GM12878 (cell line): ENCODE results near the gene MTF2. TPM values are rescaled to one million over a fixed set of nuclear protein-coding genes. Genes with fewer than 3 reads are reported as not detected.

Source experiments
- ATAC-seq: fragments of 200-7000 bp; cut with Tn5 transposase; 3 replicates; pipeline ENCODE4 v1.9.1; 2020; ENCODE audit warnings: mild to moderate bottlenecking, moderate library complexity
- BruUV-seq: library from RNA; stranded (reverse); fragments of 400-500 nt; replicated peaks from 2 replicates; lab custom pipeline; 2021; lab: Mats Ljungman, UMichigan
- CTCF ChIA-PET: fragments of 300-600 bp; sonication (Branson Sonifier 250); formaldehyde crosslinking; extraction: SDS; loops from one replicate; lab custom pipeline; 2021; ENCODE audit warnings: inconsistent platforms; lab: Yijun Ruan, JAX
- POLR2A ChIA-PET: fragments of 350-600 bp; formaldehyde crosslinking; extraction: SDS; loops from one replicate; lab custom pipeline; 2021; ENCODE audit warnings: inconsistent platforms; lab: Charles Lee
- RAD21 ChIA-PET: fragments of 300-600 bp; sonication (Branson Sonifier 250); formaldehyde crosslinking; loops from one replicate; lab custom pipeline; 2023; ENCODE audit warnings: antibody characterized with exemption; ENCODE audit not compliant: unreplicated experiment; lab: Charles Lee
- SMC1A ChIA-PET: fragments of 300-600 bp; sonication (Branson Sonifier 250); formaldehyde crosslinking; loops from one replicate; lab custom pipeline; 2023; ENCODE audit not compliant: unreplicated experiment, uncharacterized antibody; lab: Charles Lee
- DNase-seq: peaks from one replicate; pipeline ENCODE4 v3.0.0-alpha.2; 2011; ENCODE audit warnings: low read depth, low spot score
- FAIRE-seq: peaks from 3 replicates; lab custom pipeline; 2011; peaks lifted over from hg19 to GRCh38; lab: Jason Lieb, UNC
- H2AFZ ChIP-seq: 2 replicates; pipeline ENCODE4 v1.6.0; 2011; ENCODE audit warnings: low read depth, low read length, control low read depth; ENCODE audit not compliant: control insufficient read depth
- H3K27ac ChIP-seq: 2 replicates; pipeline ENCODE4 v1.5.1; 2011; ENCODE audit warnings: control low read depth; ENCODE audit not compliant: control insufficient read depth, insufficient read depth
- H3K27me3 ChIP-seq, 2 experiments: replicated peaks in 1 of 2; 2 replicates each; pipeline versions ENCODE4 v1.6.0 to v1.6.1; 2011; ENCODE audit warnings: low read length in 1 of 2; ENCODE audit not compliant: control insufficient read depth in 2 of 2, insufficient read depth in 2 of 2
- H3K36me3 ChIP-seq, 2 experiments: 2 replicates each; pipeline ENCODE4 v1.5.1; 2011; ENCODE audit warnings: low read length in 1 of 2; ENCODE audit not compliant: control insufficient read depth in 2 of 2, insufficient read depth in 2 of 2
- H3K4me1 ChIP-seq: 2 replicates; pipeline ENCODE4 v1.6.1; 2011; ENCODE audit warnings: mild to moderate bottlenecking, low read length, moderate library complexity, mixed read lengths; ENCODE audit not compliant: control insufficient read depth, insufficient read depth
- H3K4me2 ChIP-seq: 2 replicates; pipeline ENCODE4 v1.6.0; 2011; ENCODE audit warnings: control low read depth; ENCODE audit not compliant: control insufficient read depth, insufficient read depth
- H3K4me3 ChIP-seq: fragments of 200-600 bp; sonication (generic); 2 replicates; pipeline ENCODE4 v1.5.1; 2016
- H3K79me2 ChIP-seq: 2 replicates; pipeline ENCODE4 v1.6.0; 2011; ENCODE audit warnings: low read length; ENCODE audit not compliant: control insufficient read depth, insufficient read depth
- H3K9ac ChIP-seq: 2 replicates; pipeline ENCODE4 v1.8.0; 2011; ENCODE audit warnings: low read length, control low read depth, mixed read lengths; ENCODE audit not compliant: control insufficient read depth, insufficient read depth
- H3K9me3 ChIP-seq: replicated peaks from 3 replicates; pipeline ENCODE4 v1.5.1; 2011; ENCODE audit warnings: mild to moderate bottlenecking, low read length; ENCODE audit not compliant: control insufficient read depth, insufficient read depth
- H4K20me1 ChIP-seq: 2 replicates; pipeline ENCODE4 v1.6.0; 2011; ENCODE audit not compliant: control insufficient read depth, insufficient read depth
- BCL3 ChIP-seq: IDR thresholded peaks from 2 replicates; pipeline ENCODE4 v1.6.1; 2011; ENCODE audit warnings: borderline replicate concordance, low read depth, mild to moderate bottlenecking, moderate library complexity, low read length; ENCODE audit not compliant: insufficient read depth, poor library complexity, severe bottlenecking
- CEBPB ChIP-seq, 2 experiments: fragments of 150-350 bp in 1 of 2; IDR thresholded peaks; 2 replicates each; pipeline ENCODE4 v1.6.1; 2012 to 2014; ENCODE audit warnings: low read depth in 2 of 2, low read length in 2 of 2, borderline replicate concordance in 1 of 2, inconsistent platforms in 1 of 2
- E2F8 ChIP-seq: fragments of 450-650 bp; IDR thresholded peaks from 2 replicates; pipeline ENCODE4 v1.6.1; 2018; ENCODE audit warnings: mild to moderate bottlenecking, low read depth, moderate library complexity; ENCODE audit not compliant: partially characterized antibody
- in situ Hi-C: fragments of 300-500 bp; cut with MboI; formaldehyde crosslinking; loops from 9 replicates; pipeline ENCODE4 v1.14.3; 2018; ENCODE audit warnings: mixed read lengths
- intact Hi-C: fragments of 100-400 bp; cut with micrococcal nuclease; formaldehyde crosslinking; loops from one replicate; pipeline ENCODE4 v1.14.2; 2022; ENCODE audit not compliant: unreplicated experiment
- polyA plus RNA-seq, 11 experiments: library from polyadenylated mRNA; depleted of rRNA in 4 of 11; unstranded in 6 of 11; stranded (reverse) in 5 of 11; fragments of >200 nt; fragmentation: Nextera tagmentation in 4 of 11; fragmentation: Illumina TruSeq in 1 of 11; extraction: Ambion mirVana in 4 of 11; extraction: Trizol in 1 of 11; gene quantifications; 1 replicate in 1 of 11; 2 replicates in 10 of 11; pipeline versions ENCODE4 v1.2.1 to v1.2.3, GENCODE V29; 2011 to 2016; ENCODE audit warnings: inconsistent platforms in 2 of 11, missing spikeins in 2 of 11, low read depth in 1 of 11
- total RNA-seq, 4 experiments: library from RNA; depleted of rRNA in 3 of 4; stranded (reverse); fragments of >200 nt in 3 of 4; fragmentation: Illumina TruSeq in 1 of 4; extraction: Trizol in 1 of 4; gene quantifications; 2 replicates each; pipeline versions ENCODE4 v1.2.1 to v1.2.3, GENCODE V29; 2013 to 2021

The MTF2 gene
- total and polyA plus RNA-seq, 10 of the 15 experiments (the other 5 are each of a cell fraction or from before 2014, with no cell fraction given) = 22.6 to 74.9 (median 42.8) TPM

GRCh38 chr1:93081716-93082115 lies 2.6 kb downstream of the MTF2 start:
- intact Hi-C loops = no loop called here
- no peak for TF ChIP-seq CEBPB (IDR thresholded peaks at IDR 0.05; ENCODE audit: borderline replicate concordance in 1 of 2, low read depth in 2 of 2, low read length in 2 of 2)
- TF ChIP-seq BCL3 = no peak
- no peak for TF ChIP-seq E2F8
- H3K79me2 ChIP-seq = peaks cover 80% of the 10 kb centered on the region
- no peak for FAIRE-seq
- peak overlapping the region; percentile 96 for H3K4me3 ChIP-seq
- in situ Hi-C loops = no loop called here
- RAD21 ChIA-PET = interaction anchor here (0.6 to 4.5 kb wide), 13 partner anchors 10 to 141 kb away, joined by 3 to 36 read pairs (median 5); no protein-coding TSS in a partner anchor
- SMC1A ChIA-PET = interaction anchor here (0.6 to 2.7 kb wide), 8 partner anchors 12 to 263 kb away, joined by 3 to 17 read pairs (median 4); no protein-coding TSS in a partner anchor
- no peaks in the 10 kb centered on the region for H4K20me1 ChIP-seq
- H3K27ac ChIP-seq = no peak overlapping the region; the same call in 1 of the 2 replicates
- H2AFZ ChIP-seq = no peak overlapping the region
- CTCF ChIA-PET = interaction anchor here (0.7 to 4.6 kb wide), 13 partner anchors 10 to 334 kb away, joined by 3 to 48 read pairs (median 7); no protein-coding TSS in a partner anchor
- DNase-seq = no peak
- H3K4me1 ChIP-seq = no peaks in the 10 kb centered on the region
- H3K4me2 ChIP-seq = peak overlapping the region; percentile 71
- H3K27me3 ChIP-seq = no peaks in the 10 kb centered on the region
- no TSS peak for BruUV-seq
- H3K9me3 ChIP-seq = peaks cover 18% of the 10 kb centered on the region
- peak; percentile 13; the same call in 2 of the 3 replicates for ATAC-seq
- H3K9ac ChIP-seq = no peak overlapping the region
- POLR2A ChIA-PET = interaction anchor here (0.6 to 1.5 kb wide), 4 partner anchors 48 to 298 kb away, joined by 3 to 5 read pairs (median 4); no protein-coding TSS in a partner anchor
- H3K36me3 ChIP-seq = peaks cover 3 to 17% of the 10 kb centered on the region in 2 experiments; a peak in 3 of 4 replicates
